ENCODE data around the gene DEUP1.

- TF ChIP-seq POLR2AphosphoS5 (IDR thresholded peaks at IDR 0.05; ENCODE audit: borderline replicate concordance, low read depth, low read length), result no peak
- no peak for TF ChIP-seq EZH2 (IDR thresholded peaks at IDR 0.05)
- TF ChIP-seq FOXP2 (optimal IDR thresholded peaks at IDR 0.05; ENCODE audit: control extremely low read depth, extremely low read length, insufficient read depth), result no peak
Measured at GRCh38 chr11:93394488-93394887, 63.9 kb downstream of the DEUP1 start.

All from SK-N-MC (cell line).